ENCODE results near the gene HES2. TPM values are rescaled to one million over a fixed set of nuclear protein-coding genes. Genes with fewer than 3 reads are reported as not detected.
"Not testable (repeated sequence)": the region's sequence is repeated elsewhere in the genome, so short reads cannot be mapped to it uniquely, and the experiment has no call there.

Gene HES2

DNA sequence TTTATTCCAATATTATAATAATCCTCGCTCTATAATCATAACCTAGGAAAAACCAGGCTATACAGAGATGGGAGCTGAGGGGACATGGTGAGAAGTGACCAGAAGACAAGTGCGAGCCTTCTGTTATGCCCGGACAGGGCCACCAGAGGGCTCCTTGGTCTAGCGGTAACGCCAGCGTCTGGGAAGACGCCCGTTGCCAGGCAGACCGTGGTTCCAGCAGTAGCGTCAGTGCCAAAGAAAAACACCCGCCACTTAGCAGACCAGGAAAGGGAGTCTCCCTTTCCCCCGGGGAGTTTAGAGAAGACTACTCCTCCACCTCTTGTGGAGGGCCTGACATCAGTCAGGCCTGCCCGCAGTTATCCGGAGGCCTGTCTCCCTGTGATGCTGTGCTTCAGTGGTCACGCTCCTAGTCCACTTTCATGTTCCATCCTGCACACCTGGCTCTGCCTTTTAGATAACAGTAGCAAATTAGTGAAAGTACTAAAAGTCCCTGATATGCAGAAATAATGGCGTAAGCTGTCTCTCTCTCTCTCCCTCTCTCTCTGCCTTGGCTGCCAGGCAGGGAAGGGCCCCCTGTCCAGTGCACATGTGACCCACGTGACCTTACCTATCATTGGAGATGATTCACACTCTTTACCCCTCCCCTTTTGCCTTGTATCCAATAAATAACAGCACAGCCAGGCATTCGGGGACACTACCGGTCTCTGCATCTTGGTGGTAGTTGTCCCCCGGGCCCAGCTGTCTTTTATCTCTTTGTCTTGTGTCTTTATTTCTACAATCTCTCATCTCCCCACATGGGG, 56.4 kb downstream of the HES2 start:
- WGBS = 35% methylated on average over 20 of the region's 20 CpGs
- not testable (repeated sequence) for H3K36me3 ChIP-seq (ENCODE audit: control insufficient read depth in 1 of 2, insufficient read depth in 2 of 2, low read depth in 1 of 2, low read length in 2 of 2); H3K23ac ChIP-seq (ENCODE audit: low read length in 2 of 2); H2BK12ac ChIP-seq (ENCODE audit: low read length in 2 of 2); H2AK5ac ChIP-seq (ENCODE audit: low read length, severe bottlenecking); H2AFZ ChIP-seq (ENCODE audit: low read depth, low read length); H3K9me3 ChIP-seq (ENCODE audit: control insufficient read depth, low read length); H3K14ac ChIP-seq (ENCODE audit: low read length in 2 of 2); H2BK5ac ChIP-seq (ENCODE audit: low read depth, low read length, poor library complexity, severe bottlenecking); H4K91ac ChIP-seq (ENCODE audit: low read length); H3K9ac ChIP-seq (ENCODE audit: low read length); H3K4me3 ChIP-seq (ENCODE audit: insufficient read depth in 1 of 2, low read depth in 1 of 2, low read length in 2 of 2); H4K8ac ChIP-seq (ENCODE audit: low read length); H3K27me3 ChIP-seq (ENCODE audit: control insufficient read depth in 1 of 2, insufficient read depth in 1 of 2, low read length in 2 of 2); H2BK120ac ChIP-seq (ENCODE audit: low read depth, low read length); H3K27ac ChIP-seq (ENCODE audit: low read length, poor library complexity, severe bottlenecking); H3K18ac ChIP-seq (ENCODE audit: low read depth in 1 of 2, low read length in 2 of 2); H3K4me2 ChIP-seq (ENCODE audit: low read length, poor library complexity, severe bottlenecking); H3K4ac ChIP-seq (ENCODE audit: low read depth in 1 of 2, low read length in 2 of 2)
- Histone ChIP-seq H2BK15ac (ENCODE audit: low read depth, poor library complexity, severe bottlenecking) (peak overlapping the region; percentile 26), H3K79me1 (replicated peaks; ENCODE audit: low read length, poor library complexity, severe bottlenecking) (peaks cover 29% of the 10 kb centered on the region), H3K4me1 (ENCODE audit: control insufficient read depth, insufficient read depth, low read depth, low read length) (peaks cover 35% of the 10 kb centered on the region)
- DNase-seq = peak; percentile 74

Small RNA genes lying within 50 kb of the gene (small RNA-seq; reads per million reads assigned to genes)
- not detected for gene MIR4252 (ENCODE audit: low read depth)
